Measurements from ENCODE around the gene TAF4.

Gene TAF4

GRCh38 chr20:61958773-61959700, 106.6 kb downstream of the TAF4 start:
- Histone ChIP-seq H3K36me3 (ENCODE audit: insufficient read depth, low read length) (no peaks in the 10 kb centered on the region), H3K27ac (ENCODE audit: low read depth, low read length) (no peak overlapping the region), H3K79me2 (ENCODE audit: control insufficient read depth, insufficient read depth, low read length, unreplicated experiment) (no peaks in the 10 kb centered on the region), H3K4me3 (ENCODE audit: low read depth, low read length) (no peak overlapping the region), H2AFZ (ENCODE audit: low read length, unreplicated experiment) (no peak overlapping the region), H3K27me3 (ENCODE audit: insufficient read depth, low read length) (peaks cover 32% of the 10 kb centered on the region), H3K4me1 (ENCODE audit: control insufficient read depth, insufficient read depth, low read length, unreplicated experiment) (no peaks in the 10 kb centered on the region)

- Histone ChIP-seq H3K4me3 (ENCODE audit: low read depth, low read length) (no peak overlapping the region), H3K27ac (ENCODE audit: low read depth, low read length) (no peak overlapping the region), H3K36me3 (ENCODE audit: insufficient read depth, low read length) (no peaks in the 10 kb centered on the region), H3K79me2 (ENCODE audit: control insufficient read depth, insufficient read depth, low read length, unreplicated experiment) (no peaks in the 10 kb centered on the region), H2AFZ (ENCODE audit: low read length, unreplicated experiment) (no peak overlapping the region), H3K27me3 (ENCODE audit: insufficient read depth, low read length) (peaks cover 32% of the 10 kb centered on the region), H3K4me1 (ENCODE audit: control insufficient read depth, insufficient read depth, low read length, unreplicated experiment) (no peaks in the 10 kb centered on the region)
Observed at GRCh38 chr20:61957961-61958715, 107.5 kb downstream of the TAF4 start.

- Histone ChIP-seq H2AFZ (ENCODE audit: low read length, unreplicated experiment) (no peak overlapping the region), H3K36me3 (ENCODE audit: insufficient read depth, low read length) (no peaks in the 10 kb centered on the region), H3K27ac (ENCODE audit: low read depth, low read length) (no peak overlapping the region), H3K27me3 (ENCODE audit: insufficient read depth, low read length) (peaks cover 32% of the 10 kb centered on the region), H3K4me3 (ENCODE audit: low read depth, low read length) (no peak overlapping the region), H3K79me2 (ENCODE audit: control insufficient read depth, insufficient read depth, low read length, unreplicated experiment) (no peaks in the 10 kb centered on the region), H3K4me1 (ENCODE audit: control insufficient read depth, insufficient read depth, low read length, unreplicated experiment) (no peaks in the 10 kb centered on the region)
Observed at GRCh38 chr20:61956396-61957342, 109.0 kb downstream of the TAF4 start.

GRCh38 chr20:61955668-61956395, 109.8 kb downstream of the TAF4 start:
- no peaks in the 10 kb centered on the region for H3K79me2 ChIP-seq (ENCODE audit: control insufficient read depth, insufficient read depth, low read length, unreplicated experiment)
- no peaks in the 10 kb centered on the region for H3K4me1 ChIP-seq (ENCODE audit: control insufficient read depth, insufficient read depth, low read length, unreplicated experiment)
- no peak overlapping the region for H3K4me3 ChIP-seq (ENCODE audit: low read depth, low read length)

GRCh38 chr20:61954276-61955021, 111.2 kb downstream of the TAF4 start:
- no peaks in the 10 kb centered on the region for H3K4me1 ChIP-seq (ENCODE audit: control insufficient read depth, insufficient read depth, low read length, unreplicated experiment)
- peaks cover 32% of the 10 kb centered on the region for H3K27me3 ChIP-seq (ENCODE audit: insufficient read depth, low read length)
- H3K79me2 ChIP-seq (ENCODE audit: control insufficient read depth, insufficient read depth, low read length, unreplicated experiment), result no peaks in the 10 kb centered on the region
- no peak overlapping the region for H3K4me3 ChIP-seq (ENCODE audit: low read depth, low read length)
- H2AFZ ChIP-seq (ENCODE audit: low read length, unreplicated experiment), result no peak overlapping the region
- no peaks in the 10 kb centered on the region for H3K36me3 ChIP-seq (ENCODE audit: insufficient read depth, low read length)
- H3K27ac ChIP-seq (ENCODE audit: low read depth, low read length), result no peak overlapping the region

More at GRCh38 chr20:61955668-61956395, 109.8 kb downstream of the TAF4 start:
- H3K27ac ChIP-seq (ENCODE audit: low read depth, low read length), result no peak overlapping the region
- H3K36me3 ChIP-seq (ENCODE audit: insufficient read depth, low read length), result no peaks in the 10 kb centered on the region
- peaks cover 32% of the 10 kb centered on the region for H3K27me3 ChIP-seq (ENCODE audit: insufficient read depth, low read length)
- H2AFZ ChIP-seq (ENCODE audit: low read length, unreplicated experiment), result no peak overlapping the region

- Histone ChIP-seq H3K27me3 (ENCODE audit: insufficient read depth, low read length) (peaks cover 26% of the 10 kb centered on the region), H3K27ac (ENCODE audit: low read depth, low read length) (no peak overlapping the region), H2AFZ (ENCODE audit: low read length, unreplicated experiment) (no peak overlapping the region), H3K4me1 (ENCODE audit: control insufficient read depth, insufficient read depth, low read length, unreplicated experiment) (no peaks in the 10 kb centered on the region), H3K36me3 (ENCODE audit: insufficient read depth, low read length) (no peaks in the 10 kb centered on the region), H3K79me2 (ENCODE audit: control insufficient read depth, insufficient read depth, low read length, unreplicated experiment) (no peaks in the 10 kb centered on the region), H3K4me3 (ENCODE audit: low read depth, low read length) (no peak overlapping the region)
Observed at GRCh38 chr20:61953037-61954021, 112.4 kb downstream of the TAF4 start.

GRCh38 chr20:61951695-61952533, 113.8 kb downstream of the TAF4 start:
- H3K27ac ChIP-seq (ENCODE audit: low read depth, low read length), result no peak overlapping the region
- no peak overlapping the region for H2AFZ ChIP-seq (ENCODE audit: low read length, unreplicated experiment)
- no peak overlapping the region for H3K4me3 ChIP-seq (ENCODE audit: low read depth, low read length)
- no peaks in the 10 kb centered on the region for H3K79me2 ChIP-seq (ENCODE audit: control insufficient read depth, insufficient read depth, low read length, unreplicated experiment)
- no peaks in the 10 kb centered on the region for H3K4me1 ChIP-seq (ENCODE audit: control insufficient read depth, insufficient read depth, low read length, unreplicated experiment)
- no peaks in the 10 kb centered on the region for H3K36me3 ChIP-seq (ENCODE audit: insufficient read depth, low read length)
- peaks cover 20% of the 10 kb centered on the region for H3K27me3 ChIP-seq (ENCODE audit: insufficient read depth, low read length)

GRCh38 chr20:61950641-61951071, 115.0 kb downstream of the TAF4 start:
- Histone ChIP-seq H3K4me3 (ENCODE audit: low read depth, low read length) (no peak overlapping the region), H2AFZ (ENCODE audit: low read length, unreplicated experiment) (no peak overlapping the region), H3K27me3 (ENCODE audit: insufficient read depth, low read length) (peaks cover 10% of the 10 kb centered on the region; the same call in 1 of the 2 replicates), H3K36me3 (ENCODE audit: insufficient read depth, low read length) (no peaks in the 10 kb centered on the region), H3K27ac (ENCODE audit: low read depth, low read length) (no peak overlapping the region), H3K4me1 (ENCODE audit: control insufficient read depth, insufficient read depth, low read length, unreplicated experiment) (no peaks in the 10 kb centered on the region), H3K79me2 (ENCODE audit: control insufficient read depth, insufficient read depth, low read length, unreplicated experiment) (no peaks in the 10 kb centered on the region)

Data from ACC112 (cell line).